B cell (primary cell): ENCODE data around the gene SCEL. TPM values are rescaled to one million over a fixed set of nuclear protein-coding genes. Genes with fewer than 3 reads are reported as not detected.

Experiments used
- ATAC-seq: fragments of 200-7000 bp; cut with Tn5 transposase; one replicate; pipeline ENCODE4 v1.10.0; 2021; ENCODE audit warnings: low read depth, mild to moderate bottlenecking, moderate number of reproducible peaks, moderate library complexity
- CTCF ChIA-PET: fragments of 350-600 bp; sonication (Branson Sonifier 250); formaldehyde crosslinking; loops from one replicate; lab custom pipeline; 2021; ENCODE audit warnings: antibody characterized with exemption, inconsistent platforms; lab: Charles Lee
- POLR2A ChIA-PET: fragments of 350-600 bp; sonication (Branson Sonifier 250); formaldehyde crosslinking; loops from one replicate; lab custom pipeline; 2021; ENCODE audit warnings: antibody characterized with exemption; lab: Charles Lee
- DNase-seq: peaks from one replicate; pipeline ENCODE4 v3.0.0; 2013
- H2AFZ ChIP-seq: 2 replicates; pipeline ENCODE4 v1.6.1; 2012; ENCODE audit warnings: mild to moderate bottlenecking, low read depth, low read length; ENCODE audit not compliant: insufficient read depth, poor library complexity, severe bottlenecking
- H3K27ac ChIP-seq, 2 donors: 1 replicate in 1 of 2; 2 replicates in 1 of 2; pipeline ENCODE4 v1.5.1; 2012 to 2013; ENCODE audit warnings: low read length in 2 of 2, mild to moderate bottlenecking in 2 of 2, moderate library complexity in 1 of 2
- H3K27me3 ChIP-seq, 4 experiments: fragments of 200-600 bp in 1 of 4; sonication (generic) in 1 of 4; replicated peaks in 1 of 4; 1 replicate in 2 of 4; 2 replicates in 2 of 4; pipeline versions ENCODE4 v1.6.1 to v1.7.0; 2013 to 2016; ENCODE audit warnings: low read length in 3 of 4, mild to moderate bottlenecking in 2 of 4, mixed read lengths in 1 of 4, moderate library complexity in 1 of 4; ENCODE audit not compliant: insufficient read depth in 4 of 4, control insufficient read depth in 3 of 4; ENCODE audit errors: control extremely low read depth in 1 of 4
- H3K36me3 ChIP-seq, 2 experiments: replicated peaks in 1 of 2; 1 replicate in 1 of 2; 2 replicates in 1 of 2; pipeline versions ENCODE4 v1.6.1 to v1.7.1; 2013; ENCODE audit warnings: low read length in 1 of 2; ENCODE audit not compliant: insufficient read depth in 2 of 2, control insufficient read depth in 1 of 2; ENCODE audit errors: control extremely low read depth in 1 of 2, extremely low read depth in 1 of 2
- H3K4me1 ChIP-seq, 2 donors: fragments of 200-600 bp in 1 of 2; sonication (generic) in 1 of 2; 1 replicate in 1 of 2; 2 replicates in 1 of 2; pipeline versions ENCODE4 v1.5.1 to v1.6.1; 2013 to 2017; ENCODE audit warnings: low read length in 2 of 2; ENCODE audit not compliant: control insufficient read depth in 2 of 2, insufficient read depth in 2 of 2
- H3K4me2 ChIP-seq: replicated peaks from 2 replicates; pipeline ENCODE3; 2012; ENCODE audit warnings: mild to moderate bottlenecking, low read depth, low read length; ENCODE audit not compliant: poor library complexity, severe bottlenecking
- H3K4me3 ChIP-seq, 5 experiments: fragments of 200-600 bp in 1 of 5; sonication (generic) in 1 of 5; 1 replicate in 3 of 5; 2 replicates in 2 of 5; pipeline versions ENCODE4 v1.5.1 to v1.7.0; 2011 to 2016; ENCODE audit warnings: low read length in 4 of 5, mild to moderate bottlenecking in 4 of 5, low read depth in 2 of 5, control low read depth in 1 of 5, moderate library complexity in 1 of 5; ENCODE audit not compliant: insufficient read depth in 1 of 5; ENCODE audit errors: control extremely low read depth in 1 of 5, extremely low read depth in 1 of 5
- H3K79me2 ChIP-seq: fragments of 200-600 bp; sonication (generic); one replicate; pipeline ENCODE4 v1.6.0; 2016; ENCODE audit warnings: low read length; ENCODE audit not compliant: control insufficient read depth, insufficient read depth
- H3K9ac ChIP-seq: fragments of 200-600 bp; sonication (generic); 2 replicates; pipeline ENCODE4 v1.6.1; 2017; ENCODE audit warnings: mild to moderate bottlenecking, low read length, moderate library complexity
- H3K9me3 ChIP-seq, 3 donors: one replicate each; pipeline versions ENCODE4 v1.6.1 to v1.7.1; 2013; ENCODE audit warnings: low read length in 2 of 3; ENCODE audit not compliant: control insufficient read depth in 2 of 3, insufficient read depth in 1 of 3; ENCODE audit errors: control extremely low read depth in 1 of 3
- H4K20me1 ChIP-seq: 2 replicates; pipeline ENCODE4 v1.6.0; 2012; ENCODE audit warnings: mild to moderate bottlenecking, low read length; ENCODE audit not compliant: insufficient read depth, control insufficient read depth, poor library complexity, severe bottlenecking
- H3K27ac Mint-ChIP-seq: one replicate; pipeline ENCODE4 v1.8.0; 2021; ENCODE audit warnings: mixed read lengths
- H3K27me3 Mint-ChIP-seq: one replicate; pipeline ENCODE4 v1.8.0; 2021; ENCODE audit warnings: mixed read lengths
- H3K4me1 Mint-ChIP-seq: one replicate; pipeline ENCODE4 v1.8.0; 2021; ENCODE audit warnings: mixed read lengths
- H3K4me3 Mint-ChIP-seq: one replicate; pipeline ENCODE4 v1.8.0; 2021; ENCODE audit warnings: mixed read lengths
- H3K9me3 Mint-ChIP-seq: one replicate; pipeline ENCODE4 v1.8.0; 2022; ENCODE audit warnings: mixed read lengths; ENCODE audit not compliant: insufficient read depth
- CTCF ChIP-seq: fragments of 200-600 bp; IDR thresholded peaks from one replicate; pipeline ENCODE4 v1.8.0; 2022; ENCODE audit warnings: antibody characterized with exemption, mild to moderate bottlenecking
- EZH2 ChIP-seq: IDR thresholded peaks from 2 replicates; pipeline ENCODE4 v1.6.1; 2012; ENCODE audit warnings: borderline replicate concordance, low read depth, mild to moderate bottlenecking, moderate library complexity, low read length; ENCODE audit not compliant: insufficient read depth, poor library complexity, severe bottlenecking
- WGBS: methylation state at CpG from one replicate; pipeline ENCODE4 v1.1.5; 2013; ENCODE audit warnings: missing lambda C conversion rate; ENCODE audit not compliant: insufficient coverage; 5-methylcytosine and 5-hydroxymethylcytosine counted together
- intact Hi-C: fragments of 100-400 bp; cut with micrococcal nuclease; formaldehyde crosslinking; loops from one replicate; pipeline ENCODE4 v1.10.0; 2022
- polyA plus RNA-seq: library from polyadenylated mRNA; depleted of rRNA; stranded (reverse); fragments of >200 nt; gene quantifications from 2 replicates; pipeline ENCODE4 v1.2.3, GENCODE V29; 2012
- total RNA-seq, 2 donors: library from RNA; stranded (reverse); fragments of 120-200 nt in 1 of 2; gene quantifications; 1 replicate in 1 of 2; 2 replicates in 1 of 2; pipeline versions ENCODE4 v1.2.3 to v1.2.4, GENCODE V29; 2013 to 2022

The SCEL gene
- total and polyA plus RNA-seq, 2 donors (not counting 1 experiment from before 2014, with no cell fraction given): not detected

GRCh38 chr13:77528414-77528813 lies 7.1 kb upstream of the SCEL start:
- Histone ChIP-seq H3K27me3 (peaks cover 0 to 5% (median 0%) of the 10 kb centered on the region in 4 experiments), H3K36me3 (no peaks in the 10 kb centered on the region), H2AFZ (no peak overlapping the region), H3K79me2 (no peaks in the 10 kb centered on the region), H3K9me3 (no peaks in the 10 kb centered on the region), H3K9ac (no peak overlapping the region), H3K4me2 (no peak overlapping the region), H3K4me3 (no peak overlapping the region), H3K4me1 (no peaks in the 10 kb centered on the region), H3K27ac (no peak overlapping the region), H4K20me1 (no peaks in the 10 kb centered on the region)
- ChIA-PET POLR2A (interaction anchor here (0.6 kb wide), 1 partner anchor 30 kb away, joined by 7 read pairs; no protein-coding TSS in a partner anchor), CTCF (interaction anchor here (1.4 kb wide), 1 partner anchor 50 kb away, joined by 3 read pairs; no protein-coding TSS in a partner anchor)
- TF ChIP-seq CTCF: no peak
- TF ChIP-seq EZH2: no peak
- Mint-ChIP-seq H3K4me3 (no peak overlapping the region), H3K27ac (no peak overlapping the region), H3K27me3 (peaks cover 7% of the 10 kb centered on the region), H3K9me3 (no peaks in the 10 kb centered on the region), H3K4me1 (no peaks in the 10 kb centered on the region)
- DNase-seq: no peak
- intact Hi-C loops: no loop called here
- no peak for ATAC-seq
- WGBS: 96% methylated on average over 2 of the region's 3 CpGs

- no peaks in the 10 kb centered on the region for H3K9me3 ChIP-seq
- H3K79me2 ChIP-seq: no peaks in the 10 kb centered on the region
- no peak overlapping the region for H3K4me2 ChIP-seq
- no peak for DNase-seq
- no peak for ATAC-seq
- Mint-ChIP-seq H3K4me1 (no peaks in the 10 kb centered on the region), H3K9me3 (no peaks in the 10 kb centered on the region), H3K4me3 (no peak overlapping the region), H3K27me3 (peaks cover 7% of the 10 kb centered on the region), H3K27ac (no peak overlapping the region)
- ChIA-PET CTCF (interaction anchor here (1.0 to 1.4 kb wide), 2 partner anchors 51 to 64 kb away, joined by 3 read pairs; no protein-coding TSS in a partner anchor), POLR2A (interaction anchor here (0.6 kb wide), 1 partner anchor 29 kb away, joined by 7 read pairs; no protein-coding TSS in a partner anchor)
- no peak overlapping the region for H3K9ac ChIP-seq
- no peaks in the 10 kb centered on the region for H4K20me1 ChIP-seq
- intact Hi-C loops: no loop called here
- 50% methylated on average over 2 of the region's 4 CpGs for WGBS
- no peak overlapping the region for H3K4me3 ChIP-seq
- H3K4me1 ChIP-seq: no peaks in the 10 kb centered on the region
- H3K27ac ChIP-seq: no peak overlapping the region
- H3K27me3 ChIP-seq: peaks cover 0 to 5% (median 0%) of the 10 kb centered on the region in 4 experiments
- H2AFZ ChIP-seq: no peak overlapping the region
- no peak for TF ChIP-seq CTCF
- no peak for TF ChIP-seq EZH2
- H3K36me3 ChIP-seq: no peaks in the 10 kb centered on the region
These were observed 6.5 kb upstream of the SCEL start for GRCh38 chr13:77528834-77529500.
